SW480 (cell line): ENCODE measurements around the gene SNAPC4.
"Not testable (repeated sequence)": the region's sequence is repeated elsewhere in the genome, so short reads cannot be mapped to it uniquely, and the experiment has no call there.

ENCODE experiments used
- DNase-seq: peaks from one replicate; pipeline ENCODE4 v3.0.0-alpha.2; 2016; ENCODE audit warnings: low spot score

SNAPC4 gene

DNA sequence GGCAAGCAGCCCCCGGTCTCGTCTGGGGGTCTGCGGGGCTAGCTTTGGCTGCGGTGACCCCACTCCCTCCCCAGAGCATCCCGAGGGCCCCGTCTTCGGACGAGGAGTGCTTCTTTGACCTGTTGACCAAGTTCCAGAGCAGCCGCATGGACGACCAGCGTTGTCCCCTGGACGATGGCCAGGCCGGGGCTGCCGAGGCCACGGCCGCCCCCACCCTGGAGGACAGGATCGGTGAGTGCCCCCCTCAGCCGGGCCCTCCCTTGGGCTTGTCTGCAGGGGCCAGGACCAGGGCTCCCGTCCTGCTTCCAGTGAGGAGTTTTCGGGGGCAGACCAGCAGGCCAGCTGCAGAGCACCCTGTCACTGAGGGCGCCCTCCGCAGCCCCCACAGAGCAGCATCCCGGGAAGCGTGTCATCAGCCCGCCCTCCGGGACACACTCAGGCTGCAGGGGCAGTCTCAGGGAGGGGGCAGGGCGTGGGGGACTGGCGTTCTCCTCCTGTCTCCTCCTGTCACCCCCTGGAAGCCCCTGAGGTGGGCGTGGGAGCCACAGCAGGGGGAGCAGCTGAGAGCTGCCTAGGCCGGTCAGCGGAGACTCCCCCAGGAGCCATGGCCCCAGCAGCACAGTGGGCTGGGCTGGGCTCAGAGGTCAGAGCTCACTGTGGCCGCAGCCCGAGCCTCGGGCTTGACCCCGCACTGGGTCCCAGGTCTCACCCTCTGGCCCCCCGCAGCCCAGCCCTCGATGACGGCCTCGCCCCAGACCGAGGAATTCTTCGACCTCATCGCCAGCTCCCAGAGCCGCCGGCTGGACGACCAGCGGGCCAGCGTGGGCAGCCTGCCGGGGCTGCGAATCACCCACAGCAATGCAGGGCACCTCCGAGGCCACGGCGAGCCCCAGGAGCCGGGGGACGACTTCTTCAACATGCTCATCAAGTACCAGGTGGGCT, 44.1 kb downstream of the SNAPC4 start:
- no peak for DNase-seq

DNA sequence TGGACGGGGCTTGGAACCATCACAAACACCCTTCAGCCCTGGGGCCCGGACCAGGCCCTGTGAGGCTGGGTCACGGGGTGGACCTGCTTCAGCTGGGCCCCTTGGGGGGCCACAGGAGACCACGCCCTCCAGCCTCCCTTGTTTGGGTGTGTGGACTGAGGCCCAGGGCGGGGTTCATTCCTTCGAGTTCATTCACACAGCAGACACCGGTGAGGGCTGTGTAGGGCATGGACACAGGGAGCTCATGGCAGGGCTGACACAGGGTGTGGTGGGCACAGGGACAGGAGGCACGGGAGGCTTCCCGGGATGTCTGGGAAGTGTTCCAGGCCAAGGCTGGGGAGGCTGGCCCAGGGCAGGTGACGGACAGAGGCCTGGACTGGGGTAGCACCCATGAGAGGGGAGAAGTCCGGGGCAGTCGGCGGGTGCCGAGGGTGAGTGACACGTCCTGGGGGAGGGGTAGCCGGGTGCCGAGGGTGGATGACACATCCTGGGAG, 45.3 kb downstream of the SNAPC4 start:
- DNase-seq = peak; percentile 64

DNA sequence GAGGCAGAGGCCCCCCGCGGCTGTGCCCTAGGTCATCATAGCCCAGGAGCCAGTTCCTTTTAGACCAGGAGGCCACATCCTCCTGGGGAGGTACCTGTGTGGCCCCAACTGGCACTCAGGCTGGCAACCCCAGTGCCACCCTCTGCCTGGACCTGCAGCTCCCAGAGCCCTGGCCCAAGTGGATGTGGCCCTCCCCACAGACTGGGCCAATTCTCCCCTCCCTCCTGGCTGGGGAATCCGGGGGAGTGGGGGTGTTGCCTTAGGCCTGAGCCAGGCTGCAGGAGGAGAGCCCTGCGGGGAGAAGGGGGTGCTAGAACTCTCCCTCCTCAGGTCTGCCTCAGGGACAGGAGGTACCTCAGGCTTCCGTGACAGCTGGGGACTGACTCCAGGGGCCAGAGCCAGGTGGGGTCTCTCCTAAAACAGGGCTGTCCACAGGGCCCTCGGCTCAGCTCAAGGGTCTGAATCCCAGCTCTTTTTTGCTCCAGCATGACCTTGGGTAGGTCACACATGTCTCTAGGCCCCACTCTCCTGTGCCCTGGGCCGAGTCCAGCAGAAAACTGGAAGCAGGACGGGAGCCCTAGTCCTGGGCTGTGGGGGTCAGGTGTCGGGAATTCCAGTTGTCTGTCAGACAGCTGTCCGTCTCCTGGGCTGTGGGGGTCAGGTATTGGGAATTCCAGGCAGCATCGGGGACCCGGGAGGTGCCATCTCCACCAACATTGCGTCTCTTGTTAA, 46.0 kb downstream of the SNAPC4 start:
- DNase-seq = no peak

DNA sequence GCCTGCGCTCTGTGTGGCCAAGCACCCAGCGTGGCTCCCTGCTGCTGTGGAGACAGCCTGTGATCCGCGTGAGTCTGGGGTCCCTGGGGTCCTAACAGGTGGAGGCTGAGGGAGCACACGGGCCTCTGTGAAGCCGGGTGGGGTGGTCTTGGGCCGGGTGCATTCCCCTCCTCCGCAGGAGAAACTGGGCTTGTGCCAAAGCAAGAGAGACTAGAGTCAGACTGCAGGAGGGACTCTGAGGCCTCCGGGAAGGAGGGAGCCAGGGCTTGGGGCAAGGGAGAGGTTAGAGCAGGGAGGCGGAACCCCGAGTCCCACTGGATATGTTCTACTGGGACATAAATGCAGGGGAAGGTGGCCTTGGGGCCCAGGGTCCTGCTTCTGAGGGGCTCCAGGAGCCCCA, 46.9 kb downstream of the SNAPC4 start:
- no peak for DNase-seq

DNA sequence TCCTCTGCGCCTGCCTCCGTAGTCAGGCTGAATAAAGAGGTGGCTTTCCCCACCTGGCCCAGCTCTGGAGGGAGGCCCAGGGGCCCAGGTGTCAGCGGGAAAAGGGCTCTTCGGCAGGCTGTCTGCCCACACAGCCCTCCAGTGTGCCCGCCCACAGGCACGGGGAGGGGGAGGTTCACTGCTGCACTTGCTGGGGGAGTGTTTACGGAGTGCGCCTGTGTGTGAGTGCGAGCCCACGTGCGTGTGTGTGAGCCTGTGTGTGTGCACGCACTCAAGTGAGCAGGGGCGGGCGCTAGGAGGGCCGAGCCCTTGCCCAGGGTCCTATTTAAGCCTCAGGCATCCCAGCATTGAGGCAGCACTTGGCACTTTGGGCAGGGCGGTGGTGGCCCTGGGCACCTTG, 47.3 kb downstream of the SNAPC4 start:
- DNase-seq = no peak

DNA sequence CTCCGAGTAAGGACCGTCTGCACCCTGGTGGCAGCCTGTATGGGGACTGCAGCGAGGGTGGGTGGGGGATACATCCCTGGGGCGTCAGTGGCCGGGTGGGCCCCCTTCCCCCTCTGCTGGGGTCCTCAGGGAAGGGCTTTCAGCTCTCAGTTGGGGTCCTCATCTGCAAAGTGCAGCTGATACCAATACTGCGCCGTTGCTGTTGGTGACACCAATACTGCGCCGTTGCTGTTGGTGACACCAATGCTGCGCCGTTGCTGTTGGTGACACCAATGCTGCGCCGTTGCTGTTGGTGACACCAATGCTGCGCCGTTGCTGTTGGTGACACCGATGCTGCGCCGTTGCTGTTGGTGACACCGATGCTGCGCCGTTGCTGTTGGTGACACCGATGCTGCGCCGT, 48.1 kb downstream of the SNAPC4 start:
- DNase-seq = not testable (repeated sequence)

DNA sequence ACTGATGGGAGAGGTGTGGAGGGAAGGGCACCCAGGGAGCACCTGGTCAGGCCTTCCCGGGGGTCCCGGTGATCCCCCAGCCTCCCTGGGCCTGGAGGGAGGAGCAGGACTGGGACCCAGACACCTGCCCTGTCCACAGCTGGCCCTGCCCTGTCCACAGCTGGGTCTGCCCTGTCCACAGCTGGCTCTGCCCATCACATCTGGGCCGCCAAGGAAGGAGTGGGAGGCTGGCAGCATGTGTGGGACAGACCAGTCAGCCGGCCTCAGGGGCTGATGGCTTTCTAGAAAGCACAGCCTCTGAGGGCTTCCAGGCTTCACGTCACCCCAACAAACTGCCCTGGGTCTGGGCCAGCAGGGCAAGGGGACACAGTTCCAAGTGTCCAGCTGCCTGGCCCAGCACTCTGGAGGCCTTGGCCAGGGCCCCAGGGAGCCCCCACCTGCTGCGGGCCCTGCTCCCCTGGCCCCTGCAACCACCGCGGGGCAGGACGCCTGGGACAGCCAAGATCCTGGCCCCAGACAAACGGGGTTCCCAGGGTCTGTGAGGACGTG, 48.6 kb downstream of the SNAPC4 start:
- DNase-seq = no peak
